Activated T-helper 1 cell treated with anti-CD3 and anti-CD28 coated beads, Interleukin-2, amount 50 U/mL, for 16 hours (primary cell): ENCODE data around the gene BCOR.

Experiments used
- DNase-seq, 2 donors: peaks; one replicate each; pipeline ENCODE4 v3.0.0-alpha.2; 2020; ENCODE audit warnings: low read depth in 1 of 2, low spot score in 1 of 2

The BCOR gene

GRCh38 chrX:40006106-40007017, 91.4 kb downstream of the BCOR start:
- no peak for DNase-seq

GRCh38 chrX:40005292-40006011, 92.3 kb downstream of the BCOR start:
- no peak for DNase-seq

- DNase-seq = no peak
Observed at GRCh38 chrX:40004921-40005291, 92.9 kb downstream of the BCOR start.

GRCh38 chrX:40004246-40004535, 93.6 kb downstream of the BCOR start:
- no peak for DNase-seq

GRCh38 chrX:40003428-40004245, 94.1 kb downstream of the BCOR start:
- no peak for DNase-seq

GRCh38 chrX:40003071-40003427, 94.7 kb downstream of the BCOR start:
- DNase-seq = no peak
